ENCODE data around the gene DNAJC28.

GRCh38 chr21:33514229-33514628, 22.7 kb upstream of the DNAJC28 start:
- TF ChIP-seq, protein P1, sequence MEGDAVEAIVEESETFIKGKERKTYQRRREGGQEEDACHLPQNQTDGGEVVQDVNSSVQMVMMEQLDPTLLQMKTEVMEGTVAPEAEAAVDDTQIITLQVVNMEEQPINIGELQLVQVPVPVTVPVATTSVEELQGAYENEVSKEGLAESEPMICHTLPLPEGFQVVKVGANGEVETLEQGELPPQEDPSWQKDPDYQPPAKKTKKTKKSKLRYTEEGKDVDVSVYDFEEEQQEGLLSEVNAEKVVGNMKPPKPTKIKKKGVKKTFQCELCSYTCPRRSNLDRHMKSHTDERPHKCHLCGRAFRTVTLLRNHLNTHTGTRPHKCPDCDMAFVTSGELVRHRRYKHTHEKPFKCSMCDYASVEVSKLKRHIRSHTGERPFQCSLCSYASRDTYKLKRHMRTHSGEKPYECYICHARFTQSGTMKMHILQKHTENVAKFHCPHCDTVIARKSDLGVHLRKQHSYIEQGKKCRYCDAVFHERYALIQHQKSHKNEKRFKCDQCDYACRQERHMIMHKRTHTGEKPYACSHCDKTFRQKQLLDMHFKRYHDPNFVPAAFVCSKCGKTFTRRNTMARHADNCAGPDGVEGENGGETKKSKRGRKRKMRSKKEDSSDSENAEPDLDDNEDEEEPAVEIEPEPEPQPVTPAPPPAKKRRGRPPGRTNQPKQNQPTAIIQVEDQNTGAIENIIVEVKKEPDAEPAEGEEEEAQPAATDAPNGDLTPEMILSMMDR (IDR thresholded peaks at IDR 0.05): no peak
- no peak for TF ChIP-seq POLR2A (IDR thresholded peaks at IDR 0.05)

Data from adrenal gland (tissue), 5 donors.